Stimulated activated CD4-positive, alpha-beta T cell treated with anti-CD3 and anti-CD28 coated beads, Interleukin-12 subunit alpha, Interleukin-12 subunit beta, amount 100 ng/mL, for 48 hours (primary cell): ENCODE data around the gene NPM1.
"Not testable (repeated sequence)": the region's sequence is repeated elsewhere in the genome, so short reads cannot be mapped to it uniquely, and the experiment has no call there.

ENCODE experiments used
- DNase-seq, 3 donors: peaks; one replicate each; pipeline ENCODE4 v3.0.0-alpha.2; 2020; ENCODE audit warnings: low read depth in 2 of 3, low spot score in 1 of 3

Gene NPM1

GRCh38 chr5:171386006-171386671 lies 1.5 kb upstream of the NPM1 start:
- DNase-seq, result no peak

DNA sequence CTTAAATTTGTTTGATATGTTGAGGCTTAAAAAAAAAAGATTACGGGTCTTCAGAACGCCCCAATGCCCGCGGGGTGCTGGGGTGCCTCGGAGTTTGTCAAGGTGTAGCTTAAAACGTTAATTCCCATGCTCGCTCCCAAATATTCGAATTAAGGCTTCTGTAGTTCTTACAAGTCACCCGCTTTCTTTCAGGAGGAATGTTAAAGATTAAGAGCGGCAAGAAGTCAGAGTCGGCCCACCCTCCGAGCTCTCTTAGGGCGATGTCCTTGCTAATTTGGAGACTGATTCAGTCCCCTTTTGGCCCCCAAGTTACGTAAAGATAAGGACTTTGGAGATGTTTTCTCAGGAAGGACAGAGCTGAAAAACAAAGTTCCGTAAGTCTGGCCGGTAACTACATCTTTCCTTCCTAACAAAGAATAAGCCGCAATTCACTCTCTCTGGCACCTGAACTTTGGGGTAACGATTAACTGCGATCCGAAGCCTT lies 746 bp upstream of the NPM1 start:
- DNase-seq, result no peak

GRCh38 chr5:171387970-171388815 lies 544 bp downstream of the NPM1 start:
- peak; percentile 73 to 83 (median 74) for DNase-seq

DNA sequence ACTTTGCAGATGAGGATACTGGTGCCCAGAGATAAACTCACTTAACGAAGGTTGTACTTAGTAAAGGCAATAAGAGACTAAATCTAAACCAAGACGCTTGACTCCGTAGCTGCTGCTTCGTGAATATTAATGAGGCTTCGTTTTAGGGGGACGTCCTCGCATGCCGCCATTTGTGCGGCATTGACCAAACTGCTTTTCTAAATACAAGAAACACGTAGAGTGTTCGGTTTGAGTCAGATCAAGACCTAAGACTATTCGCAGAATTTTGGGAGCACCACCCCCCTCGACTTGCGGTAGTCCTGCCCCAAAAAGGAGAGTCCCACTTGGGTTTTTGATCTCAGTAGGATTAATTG lies 1.1 kb downstream of the NPM1 start:
- peak in 2 of 3 donors; percentile 25 to 26 for DNase-seq

GRCh38 chr5:171390883-171391677 lies 3.4 kb downstream of the NPM1 start:
- no peak for DNase-seq

DNA sequence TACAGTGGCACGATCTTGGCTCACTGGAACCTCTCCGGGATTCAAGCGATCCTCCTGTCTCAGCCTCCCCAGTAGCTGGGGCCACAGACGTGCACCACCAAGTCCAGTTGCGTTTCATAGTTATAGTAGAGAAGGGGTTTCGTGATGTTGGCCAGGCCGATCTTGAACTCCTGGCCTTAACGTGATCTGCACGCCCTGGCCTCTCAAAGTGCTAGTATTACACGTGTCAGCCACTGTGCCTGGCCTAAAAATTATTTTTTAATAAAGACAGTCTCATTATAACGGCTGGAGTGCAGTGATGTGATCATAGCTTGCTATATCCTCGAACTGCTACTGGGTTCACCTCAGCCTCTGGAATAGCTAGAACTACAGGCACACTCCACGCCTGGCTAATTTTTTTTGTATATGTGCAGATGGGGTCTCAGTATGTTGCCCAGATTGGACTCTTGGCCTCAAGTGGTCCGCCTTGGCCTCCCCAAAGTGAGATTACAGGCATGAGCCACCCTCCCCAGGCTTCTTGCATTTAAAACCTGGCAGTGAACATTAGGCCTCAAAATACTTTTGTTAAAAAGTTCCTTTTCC lies 4.4 kb downstream of the NPM1 start:
- DNase-seq, result no peak

DNA sequence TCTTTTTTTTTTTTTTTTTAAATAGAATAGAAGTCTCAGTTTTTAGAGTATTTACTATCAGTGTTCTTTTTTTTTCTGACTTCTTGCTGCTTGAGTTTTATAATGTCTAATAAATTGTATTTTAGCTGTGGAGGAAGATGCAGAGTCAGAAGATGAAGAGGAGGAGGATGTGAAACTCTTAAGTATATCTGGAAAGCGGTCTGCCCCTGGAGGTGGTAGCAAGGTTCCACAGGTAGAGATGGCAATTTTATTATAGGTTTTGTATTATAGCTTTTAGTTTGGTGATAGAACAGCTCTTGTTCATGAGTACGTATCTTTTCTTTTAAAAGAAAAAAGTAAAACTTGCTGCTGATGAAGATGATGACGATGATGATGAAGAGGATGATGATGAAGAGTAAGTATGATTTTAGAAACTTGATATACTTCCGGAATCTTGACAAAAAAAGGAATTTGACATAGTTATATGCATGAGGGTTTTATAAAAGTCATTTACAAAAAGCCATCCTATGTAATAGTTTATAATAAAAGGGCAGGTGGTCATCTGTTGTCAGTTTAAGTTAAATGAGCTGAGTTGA lies 5.0 kb downstream of the NPM1 start:
- no peak for DNase-seq

GRCh38 chr5:171395042-171395441 lies 7.4 kb downstream of the NPM1 start:
- DNase-seq, result no peak

GRCh38 chr5:171396583-171396982 lies 8.9 kb downstream of the NPM1 start:
- not testable (repeated sequence) for DNase-seq

DNA sequence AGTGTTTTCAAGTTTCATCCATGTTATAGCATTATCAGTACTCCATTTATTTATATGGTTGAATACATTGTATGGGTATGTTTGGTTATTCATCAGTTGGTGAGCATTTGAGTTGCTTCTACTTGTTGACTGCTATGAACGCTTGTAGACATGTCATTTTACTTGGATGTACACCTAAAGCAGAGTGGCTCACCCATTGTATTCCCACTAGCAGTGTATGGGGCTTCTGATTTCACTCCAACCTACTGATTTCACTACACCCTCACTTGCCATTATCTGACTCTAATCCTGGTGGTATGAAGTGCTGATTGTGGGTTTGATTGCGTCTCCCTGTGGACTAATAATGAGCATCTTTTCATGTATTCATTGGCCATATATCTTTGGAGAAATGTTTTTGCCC lies 9.5 kb downstream of the NPM1 start:
- no peak for DNase-seq

DNA sequence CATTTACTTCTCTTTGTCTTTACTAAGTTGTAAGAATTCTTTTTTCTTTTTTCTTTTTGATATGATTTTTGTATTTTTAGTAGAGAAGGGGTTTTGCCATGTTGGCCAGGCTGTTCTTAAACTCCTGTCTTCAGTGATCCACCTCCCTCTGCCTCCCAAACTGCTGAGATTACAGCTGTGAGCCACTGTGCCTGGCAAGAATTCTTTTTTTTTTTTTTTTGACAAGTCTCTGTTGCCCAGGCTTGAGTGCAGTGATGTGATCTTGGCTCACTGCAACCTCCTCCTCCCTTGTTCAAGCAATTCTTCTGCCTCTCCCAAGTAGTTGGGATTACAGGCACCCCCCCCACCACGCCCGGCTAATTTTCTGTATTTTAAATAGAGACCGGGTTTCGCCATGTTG lies 9.9 kb downstream of the NPM1 start:
- no peak for DNase-seq

- DNase-seq, result not testable (repeated sequence)
These were observed 11.0 kb downstream of the NPM1 start for GRCh38 chr5:171398660-171399059.

DNA sequence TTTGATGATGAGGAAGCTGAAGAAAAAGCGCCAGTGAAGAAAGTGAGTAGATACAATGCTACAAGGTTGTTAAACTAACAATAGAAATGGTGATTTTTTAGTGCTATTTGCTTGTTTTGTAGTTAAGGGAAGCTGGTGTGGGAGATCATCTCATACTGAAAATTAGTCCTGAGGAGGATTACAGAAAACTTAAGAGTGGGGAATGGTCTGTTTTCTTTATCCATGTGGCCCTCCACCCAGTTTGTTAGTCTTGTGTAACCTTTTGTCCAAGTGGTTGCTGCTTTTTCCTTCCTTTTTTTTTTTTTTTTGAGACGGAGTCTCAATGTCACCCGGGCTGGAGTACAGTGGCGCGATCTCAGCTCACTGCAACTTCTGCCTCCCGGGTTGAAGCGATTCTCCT lies 12.5 kb downstream of the NPM1 start:
- no peak for DNase-seq

- DNase-seq, result no peak
These were observed 13.7 kb downstream of the NPM1 start for GRCh38 chr5:171401167-171401947.

- DNase-seq, result not testable (repeated sequence)
These were observed 15.1 kb downstream of the NPM1 start for GRCh38 chr5:171402751-171403150.

- no peak for DNase-seq
These were observed 18.0 kb downstream of the NPM1 start for GRCh38 chr5:171405615-171406014.

DNA sequence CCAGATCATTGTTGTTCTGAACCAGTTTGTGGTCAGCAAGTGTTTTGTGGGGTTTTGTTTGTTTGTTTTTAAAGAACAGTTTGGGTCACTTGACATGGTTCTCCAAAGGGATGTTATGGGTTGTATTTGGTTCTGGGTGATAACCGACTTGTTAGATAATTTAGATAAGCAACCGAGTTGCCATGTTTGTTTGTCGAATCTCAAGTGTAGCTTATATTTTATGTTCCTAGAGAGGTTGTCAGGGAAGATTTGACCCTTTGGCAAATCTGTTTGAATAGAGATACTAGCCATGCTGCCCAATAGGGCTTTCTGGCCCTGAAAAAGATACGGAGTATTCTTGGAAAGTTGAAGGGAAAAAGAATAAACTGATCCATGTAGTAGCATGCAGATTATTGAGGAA lies 19.6 kb downstream of the NPM1 start:
- DNase-seq, result no peak

- no peak for DNase-seq
These were observed 21.8 kb downstream of the NPM1 start for GRCh38 chr5:171409164-171410136.

GRCh38 chr5:171410181-171410580 lies 22.5 kb downstream of the NPM1 start:
- DNase-seq, result no peak
